Thymus (tissue), 11 donors: ENCODE data around the gene CCDC80. TPM values are rescaled to one million over a fixed set of nuclear protein-coding genes. Genes with fewer than 3 reads are reported as not detected.

ENCODE experiments used
- DNase-seq, 9 donors: peaks; one replicate each; pipeline ENCODE4 v3.0.0-alpha.2; 2013; ENCODE audit warnings: low spot score in 9 of 9, low read depth in 6 of 9, missing footprints in 1 of 9
- H3K27ac ChIP-seq, 2 donors: one replicate each; pipeline ENCODE4 v1.5.1; 2013; ENCODE audit warnings: control low read depth in 1 of 2, low read depth in 1 of 2, low read length in 1 of 2, mild to moderate bottlenecking in 1 of 2, moderate library complexity in 1 of 2
- H3K27me3 ChIP-seq, 2 donors: one replicate each; pipeline ENCODE4 v1.5.1; 2013; ENCODE audit warnings: low read length in 1 of 2; ENCODE audit not compliant: control insufficient read depth in 2 of 2, insufficient read depth in 1 of 2
- H3K36me3 ChIP-seq, 2 donors: one replicate each; pipeline ENCODE4 v1.5.1; 2013; ENCODE audit warnings: low read length in 1 of 2, mild to moderate bottlenecking in 1 of 2, moderate library complexity in 1 of 2; ENCODE audit not compliant: control insufficient read depth in 2 of 2, insufficient read depth in 2 of 2
- H3K4me1 ChIP-seq, 2 donors: one replicate each; pipeline ENCODE4 v1.5.1; 2013; ENCODE audit warnings: low read length in 2 of 2; ENCODE audit not compliant: control insufficient read depth in 2 of 2, insufficient read depth in 2 of 2
- H3K4me3 ChIP-seq, 2 donors: one replicate each; pipeline ENCODE4 v1.5.1; 2013; ENCODE audit warnings: low read length in 2 of 2, control low read depth in 1 of 2, mild to moderate bottlenecking in 1 of 2
- H3K9me3 ChIP-seq, 2 donors: one replicate each; pipeline ENCODE4 v1.5.1; 2013; ENCODE audit warnings: low read length in 1 of 2, mild to moderate bottlenecking in 1 of 2; ENCODE audit not compliant: control insufficient read depth in 2 of 2, insufficient read depth in 1 of 2
- WGBS: extraction: QIAGEN DNeasy Blood & Tissue Kit; methylation state at CpG from one replicate; pipeline ENCODE4 v1.1.7; 2013; 5-methylcytosine and 5-hydroxymethylcytosine counted together
- polyA plus RNA-seq: library from polyadenylated mRNA; stranded (reverse); fragments of 200-250 nt; gene quantifications from one replicate; pipeline ENCODE4 v1.2.3, GENCODE V29; 2013
- total RNA-seq: library from RNA; stranded (reverse); fragments of 120-200 nt; gene quantifications from one replicate; pipeline ENCODE4 v1.2.4, GENCODE V29; 2013
- donor health status: healthy.

CCDC80 gene
- total and polyA plus RNA-seq, 2 donors, result 10.6 to 13.6 TPM

GRCh38 chr3:112685956-112686799 lies 45.2 kb upstream of the CCDC80 start:
- peaks cover 0 to 6% of the 10 kb centered on the region in 2 donors for H3K4me1 ChIP-seq
- H3K27me3 ChIP-seq, result no peaks in the 10 kb centered on the region
- no peaks in the 10 kb centered on the region for H3K36me3 ChIP-seq
- no peak for DNase-seq
- H3K4me3 ChIP-seq, result no peak overlapping the region
- no peak overlapping the region for H3K27ac ChIP-seq
- WGBS, result 92% methylated on average over 5 of the region's 5 CpGs
- no peaks in the 10 kb centered on the region for H3K9me3 ChIP-seq

GRCh38 chr3:112685420-112685819 lies 44.5 kb upstream of the CCDC80 start:
- Histone ChIP-seq H3K9me3 (no peaks in the 10 kb centered on the region), H3K4me1 (peaks cover 0 to 6% of the 10 kb centered on the region in 2 donors), H3K27me3 (no peaks in the 10 kb centered on the region), H3K36me3 (no peaks in the 10 kb centered on the region), H3K4me3 (no peak overlapping the region), H3K27ac (no peak overlapping the region)
- DNase-seq, result no peak
- 99% methylated on average over 7 of the region's 7 CpGs for WGBS

GRCh38 chr3:112682361-112682760 lies 41.4 kb upstream of the CCDC80 start:
- Histone ChIP-seq H3K4me1 (no peaks in the 10 kb centered on the region), H3K27me3 (no peaks in the 10 kb centered on the region), H3K9me3 (no peaks in the 10 kb centered on the region), H3K36me3 (no peaks in the 10 kb centered on the region), H3K27ac (no peak overlapping the region), H3K4me3 (no peak overlapping the region)
- WGBS, result 97% methylated on average over 5 of the region's 5 CpGs
- DNase-seq, result no peak

- peaks cover 0 to 4% of the 10 kb centered on the region in 2 donors for H3K4me1 ChIP-seq
- H3K27ac ChIP-seq, result peak overlapping the region in 1 of 2 donors; percentile 36
- no peaks in the 10 kb centered on the region for H3K36me3 ChIP-seq
- DNase-seq, result peak in 1 of 9 donors; percentile 26
- 87% methylated on average over 2 of the region's 2 CpGs for WGBS
- no peaks in the 10 kb centered on the region for H3K9me3 ChIP-seq
- H3K27me3 ChIP-seq, result no peaks in the 10 kb centered on the region
- H3K4me3 ChIP-seq, result no peak overlapping the region
Measured at GRCh38 chr3:112681822-112682325, 40.9 kb upstream of the CCDC80 start.

GRCh38 chr3:112676659-112677234 lies 35.8 kb upstream of the CCDC80 start:
- WGBS, result 12% methylated on average over 6 of the region's 6 CpGs
- Histone ChIP-seq H3K9me3 (no peaks in the 10 kb centered on the region), H3K36me3 (no peaks in the 10 kb centered on the region), H3K27me3 (no peaks in the 10 kb centered on the region), H3K4me1 (peaks cover 0 to 10% of the 10 kb centered on the region in 2 donors), H3K4me3 (no peak overlapping the region), H3K27ac (peak overlapping the region in 1 of 2 donors; percentile 31)
- peak in 8 of 9 donors; percentile 10 to 78 (median 42) for DNase-seq

GRCh38 chr3:112675943-112676535 lies 35.1 kb upstream of the CCDC80 start:
- Histone ChIP-seq H3K9me3 (no peaks in the 10 kb centered on the region), H3K27me3 (no peaks in the 10 kb centered on the region), H3K36me3 (no peaks in the 10 kb centered on the region), H3K27ac (no peak overlapping the region), H3K4me3 (no peak overlapping the region), H3K4me1 (peaks cover 0 to 10% of the 10 kb centered on the region in 2 donors)
- 94% methylated on average over 4 of the region's 4 CpGs for WGBS
- no peak for DNase-seq

GRCh38 chr3:112675349-112675748 lies 34.4 kb upstream of the CCDC80 start:
- H3K27ac ChIP-seq, result no peak overlapping the region
- 95% methylated on average over 6 of the region's 6 CpGs for WGBS

GRCh38 chr3:112672716-112673541 lies 32.0 kb upstream of the CCDC80 start:
- Histone ChIP-seq H3K27ac (no peak overlapping the region), H3K36me3 (no peaks in the 10 kb centered on the region), H3K27me3 (no peaks in the 10 kb centered on the region), H3K9me3 (no peaks in the 10 kb centered on the region), H3K4me3 (no peak overlapping the region), H3K4me1 (peaks cover 0 to 10% of the 10 kb centered on the region in 2 donors)
- WGBS, result 65% methylated on average over 5 of the region's 5 CpGs
- no peak for DNase-seq

More at GRCh38 chr3:112675349-112675748, 34.4 kb upstream of the CCDC80 start:
- H3K27me3 ChIP-seq, result no peaks in the 10 kb centered on the region
- no peaks in the 10 kb centered on the region for H3K9me3 ChIP-seq
- no peak overlapping the region for H3K4me3 ChIP-seq
- H3K36me3 ChIP-seq, result no peaks in the 10 kb centered on the region
- peaks cover 0 to 10% of the 10 kb centered on the region in 2 donors for H3K4me1 ChIP-seq
- DNase-seq, result no peak
